B cell (primary cell): ENCODE results near the gene RAB11B. TPM values are rescaled to one million over a fixed set of nuclear protein-coding genes. Genes with fewer than 3 reads are reported as not detected.
"Not testable (repeated sequence)": the region's sequence is repeated elsewhere in the genome, so short reads cannot be mapped to it uniquely, and the experiment has no call there.

Experiments
- ATAC-seq: fragments of 200-7000 bp; cut with Tn5 transposase; one replicate; pipeline ENCODE4 v1.10.0; 2021; ENCODE audit warnings: low read depth, mild to moderate bottlenecking, moderate number of reproducible peaks, moderate library complexity
- CTCF ChIA-PET: fragments of 350-600 bp; sonication (Branson Sonifier 250); formaldehyde crosslinking; loops from one replicate; lab custom pipeline; 2021; ENCODE audit warnings: antibody characterized with exemption, inconsistent platforms; lab: Charles Lee
- POLR2A ChIA-PET: fragments of 350-600 bp; sonication (Branson Sonifier 250); formaldehyde crosslinking; loops from one replicate; lab custom pipeline; 2021; ENCODE audit warnings: antibody characterized with exemption; lab: Charles Lee
- DNase-seq: peaks from one replicate; pipeline ENCODE4 v3.0.0; 2013
- H2AFZ ChIP-seq: 2 replicates; pipeline ENCODE4 v1.6.1; 2012; ENCODE audit warnings: mild to moderate bottlenecking, low read depth, low read length; ENCODE audit not compliant: insufficient read depth, poor library complexity, severe bottlenecking
- H3K27ac ChIP-seq, 2 donors: 1 replicate in 1 of 2; 2 replicates in 1 of 2; pipeline ENCODE4 v1.5.1; 2012 to 2013; ENCODE audit warnings: low read length in 2 of 2, mild to moderate bottlenecking in 2 of 2, moderate library complexity in 1 of 2
- H3K27me3 ChIP-seq, 4 experiments: fragments of 200-600 bp in 1 of 4; sonication (generic) in 1 of 4; replicated peaks in 1 of 4; 1 replicate in 2 of 4; 2 replicates in 2 of 4; pipeline versions ENCODE4 v1.6.1 to v1.7.0; 2013 to 2016; ENCODE audit warnings: low read length in 3 of 4, mild to moderate bottlenecking in 2 of 4, mixed read lengths in 1 of 4, moderate library complexity in 1 of 4; ENCODE audit not compliant: insufficient read depth in 4 of 4, control insufficient read depth in 3 of 4; ENCODE audit errors: control extremely low read depth in 1 of 4
- H3K36me3 ChIP-seq, 2 experiments: replicated peaks in 1 of 2; 1 replicate in 1 of 2; 2 replicates in 1 of 2; pipeline versions ENCODE4 v1.6.1 to v1.7.1; 2013; ENCODE audit warnings: low read length in 1 of 2; ENCODE audit not compliant: insufficient read depth in 2 of 2, control insufficient read depth in 1 of 2; ENCODE audit errors: control extremely low read depth in 1 of 2, extremely low read depth in 1 of 2
- H3K4me1 ChIP-seq, 2 donors: fragments of 200-600 bp in 1 of 2; sonication (generic) in 1 of 2; 1 replicate in 1 of 2; 2 replicates in 1 of 2; pipeline versions ENCODE4 v1.5.1 to v1.6.1; 2013 to 2017; ENCODE audit warnings: low read length in 2 of 2; ENCODE audit not compliant: control insufficient read depth in 2 of 2, insufficient read depth in 2 of 2
- H3K4me2 ChIP-seq: replicated peaks from 2 replicates; pipeline ENCODE3; 2012; ENCODE audit warnings: mild to moderate bottlenecking, low read depth, low read length; ENCODE audit not compliant: poor library complexity, severe bottlenecking
- H3K4me3 ChIP-seq, 5 experiments: fragments of 200-600 bp in 1 of 5; sonication (generic) in 1 of 5; 1 replicate in 3 of 5; 2 replicates in 2 of 5; pipeline versions ENCODE4 v1.5.1 to v1.7.0; 2011 to 2016; ENCODE audit warnings: low read length in 4 of 5, mild to moderate bottlenecking in 4 of 5, low read depth in 2 of 5, control low read depth in 1 of 5, moderate library complexity in 1 of 5; ENCODE audit not compliant: insufficient read depth in 1 of 5; ENCODE audit errors: control extremely low read depth in 1 of 5, extremely low read depth in 1 of 5
- H3K79me2 ChIP-seq: fragments of 200-600 bp; sonication (generic); one replicate; pipeline ENCODE4 v1.6.0; 2016; ENCODE audit warnings: low read length; ENCODE audit not compliant: control insufficient read depth, insufficient read depth
- H3K9ac ChIP-seq: fragments of 200-600 bp; sonication (generic); 2 replicates; pipeline ENCODE4 v1.6.1; 2017; ENCODE audit warnings: mild to moderate bottlenecking, low read length, moderate library complexity
- H3K9me3 ChIP-seq, 3 donors: one replicate each; pipeline versions ENCODE4 v1.6.1 to v1.7.1; 2013; ENCODE audit warnings: low read length in 2 of 3; ENCODE audit not compliant: control insufficient read depth in 2 of 3, insufficient read depth in 1 of 3; ENCODE audit errors: control extremely low read depth in 1 of 3
- H4K20me1 ChIP-seq: 2 replicates; pipeline ENCODE4 v1.6.0; 2012; ENCODE audit warnings: mild to moderate bottlenecking, low read length; ENCODE audit not compliant: insufficient read depth, control insufficient read depth, poor library complexity, severe bottlenecking
- H3K27ac Mint-ChIP-seq: one replicate; pipeline ENCODE4 v1.8.0; 2021; ENCODE audit warnings: mixed read lengths
- H3K27me3 Mint-ChIP-seq: one replicate; pipeline ENCODE4 v1.8.0; 2021; ENCODE audit warnings: mixed read lengths
- H3K4me1 Mint-ChIP-seq: one replicate; pipeline ENCODE4 v1.8.0; 2021; ENCODE audit warnings: mixed read lengths
- H3K4me3 Mint-ChIP-seq: one replicate; pipeline ENCODE4 v1.8.0; 2021; ENCODE audit warnings: mixed read lengths
- H3K9me3 Mint-ChIP-seq: one replicate; pipeline ENCODE4 v1.8.0; 2022; ENCODE audit warnings: mixed read lengths; ENCODE audit not compliant: insufficient read depth
- CTCF ChIP-seq: fragments of 200-600 bp; IDR thresholded peaks from one replicate; pipeline ENCODE4 v1.8.0; 2022; ENCODE audit warnings: antibody characterized with exemption, mild to moderate bottlenecking
- EZH2 ChIP-seq: IDR thresholded peaks from 2 replicates; pipeline ENCODE4 v1.6.1; 2012; ENCODE audit warnings: borderline replicate concordance, low read depth, mild to moderate bottlenecking, moderate library complexity, low read length; ENCODE audit not compliant: insufficient read depth, poor library complexity, severe bottlenecking
- WGBS: methylation state at CpG from one replicate; pipeline ENCODE4 v1.1.5; 2013; ENCODE audit warnings: missing lambda C conversion rate; ENCODE audit not compliant: insufficient coverage; 5-methylcytosine and 5-hydroxymethylcytosine counted together
- intact Hi-C: fragments of 100-400 bp; cut with micrococcal nuclease; formaldehyde crosslinking; loops from one replicate; pipeline ENCODE4 v1.10.0; 2022
- polyA plus RNA-seq: library from polyadenylated mRNA; depleted of rRNA; stranded (reverse); fragments of >200 nt; gene quantifications from 2 replicates; pipeline ENCODE4 v1.2.3, GENCODE V29; 2012
- total RNA-seq, 2 donors: library from RNA; stranded (reverse); fragments of 120-200 nt in 1 of 2; gene quantifications; 1 replicate in 1 of 2; 2 replicates in 1 of 2; pipeline versions ENCODE4 v1.2.3 to v1.2.4, GENCODE V29; 2013 to 2022

The RAB11B gene
- total and polyA plus RNA-seq, 2 donors (not counting 1 experiment from before 2014, with no cell fraction given): 130 to 165 TPM

GRCh38 chr19:8377598-8377997 is 12.6 kb upstream of the RAB11B start:
- H4K20me1 ChIP-seq: no peaks in the 10 kb centered on the region
- no peak overlapping the region for H3K4me3 ChIP-seq
- intact Hi-C loops: no loop called here
- Mint-ChIP-seq H3K4me1 (no peaks in the 10 kb centered on the region), H3K9me3 (no peaks in the 10 kb centered on the region), H3K27me3 (no peaks in the 10 kb centered on the region), H3K27ac (no peak overlapping the region), H3K4me3 (no peak overlapping the region)
- POLR2A ChIA-PET: interaction anchor here (0.7 kb wide), 1 partner anchor 13 kb away, joined by 7 read pairs; the partner anchor contains the start of gene RAB11B
- H3K4me2 ChIP-seq: no peak overlapping the region
- H3K9ac ChIP-seq: no peak overlapping the region
- WGBS: no CpG with 5 or more reads among the region's 1 CpG
- H3K79me2 ChIP-seq: no peaks in the 10 kb centered on the region
- CTCF ChIA-PET: interaction anchor here (0.6 to 3.2 kb wide), 2 partner anchors 23 to 418 kb away, joined by 3 to 13 read pairs; no protein-coding TSS in a partner anchor
- H3K36me3 ChIP-seq: no peaks in the 10 kb centered on the region
- no peak overlapping the region for H3K27ac ChIP-seq
- no peak for ATAC-seq
- DNase-seq: no peak
- no peaks in the 10 kb centered on the region for H3K27me3 ChIP-seq
- H3K4me1 ChIP-seq: no peaks in the 10 kb centered on the region
- H3K9me3 ChIP-seq: no peaks in the 10 kb centered on the region
- H2AFZ ChIP-seq: no peak overlapping the region
- TF ChIP-seq CTCF (no peak), EZH2 (no peak)

- H3K9ac ChIP-seq, H3K4me2 ChIP-seq, H3K27ac ChIP-seq, H3K79me2 ChIP-seq, H3K4me1 Mint-ChIP-seq, intact Hi-C loops, ATAC-seq, H3K27me3 Mint-ChIP-seq, H3K4me3 ChIP-seq, H3K4me1 ChIP-seq, H2AFZ ChIP-seq, DNase-seq, H3K36me3 ChIP-seq, H3K9me3 ChIP-seq, H3K9me3 Mint-ChIP-seq, H3K27me3 ChIP-seq, H3K27ac Mint-ChIP-seq, H3K4me3 Mint-ChIP-seq, H4K20me1 ChIP-seq: not testable (repeated sequence)
- WGBS: 96% methylated on average over 12 of the region's 13 CpGs
- ChIA-PET CTCF (interaction anchor here (2.2 kb wide), 1 partner anchor 26 kb away, joined by 5 read pairs; no protein-coding TSS in a partner anchor), POLR2A (interaction anchor here (0.6 kb wide), 1 partner anchor 53 kb away, joined by 3 read pairs; no protein-coding TSS in a partner anchor)
These were observed 10.8 kb upstream of the RAB11B start for GRCh38 chr19:8379156-8379891.

GRCh38 chr19:8384569-8384968 is 5.6 kb upstream of the RAB11B start:
- H3K4me3 Mint-ChIP-seq, H3K9me3 ChIP-seq, intact Hi-C loops, H2AFZ ChIP-seq, DNase-seq, H4K20me1 ChIP-seq, H3K4me1 ChIP-seq, ATAC-seq, H3K27me3 Mint-ChIP-seq, H3K79me2 ChIP-seq, H3K4me1 Mint-ChIP-seq, H3K4me2 ChIP-seq, POLR2A ChIA-PET, H3K9me3 Mint-ChIP-seq, H3K27ac Mint-ChIP-seq, H3K9ac ChIP-seq, CTCF ChIA-PET, H3K36me3 ChIP-seq, H3K27ac ChIP-seq, H3K4me3 ChIP-seq, H3K27me3 ChIP-seq: not testable (repeated sequence)
- 91% methylated on average over 1 of the region's 4 CpGs for WGBS
